Measurements from ENCODE around the gene ASPA. TPM values are rescaled to one million over a fixed set of nuclear protein-coding genes. Genes with fewer than 3 reads are reported as not detected.
"Not testable (repeated sequence)": the region's sequence is repeated elsewhere in the genome, so short reads cannot be mapped to it uniquely, and the experiment has no call there.

The ASPA gene
- total and polyA plus RNA-seq, 7 donors, result 0.69 to 8.0 (median 1.2) TPM

GRCh38 chr17:3447625-3448024 lies 28.2 kb upstream of the ASPA start:
- DNase-seq, result no peak
- 57 to 66% methylated on average over 2 of the region's 2 CpGs for WGBS, 2 donors
- intact Hi-C loops (cut with DNase I), result no loop called here

DNA sequence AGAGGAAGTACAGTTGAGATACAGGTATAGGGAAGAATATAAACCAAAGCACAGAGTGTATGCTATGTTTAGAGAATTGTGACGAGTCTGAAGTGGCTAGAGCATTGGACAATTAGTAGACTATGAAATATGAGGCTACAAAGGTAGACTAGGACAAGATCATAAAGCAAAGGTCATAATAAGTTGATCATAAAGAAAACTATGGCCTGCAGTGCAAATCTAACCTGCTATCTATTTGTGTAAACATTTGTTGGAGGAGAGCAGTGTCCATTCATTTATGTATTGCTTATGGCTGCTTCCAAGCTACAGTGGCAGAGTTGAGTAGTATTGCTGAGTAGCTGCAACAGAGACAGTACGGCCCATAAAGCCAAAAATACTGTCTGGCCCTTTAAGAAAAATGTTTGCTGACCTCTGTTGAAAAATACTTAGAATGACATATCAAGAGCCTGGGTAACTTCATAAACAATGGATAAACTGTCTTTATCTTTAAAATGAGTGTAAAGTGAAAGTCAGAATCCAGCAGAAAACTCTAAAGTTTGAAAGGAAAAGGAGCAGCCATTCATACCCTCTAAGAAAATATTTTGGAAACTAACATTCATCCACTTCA lies 27.6 kb upstream of the ASPA start:
- intact Hi-C loops (cut with DNase I), result no loop called here
- WGBS, 2 donors, result 8 to 36% methylated on average over 2 of the region's 2 CpGs
- H3K27ac ChIP-seq, result no peak overlapping the region
- H3K4me3 ChIP-seq, result no peak overlapping the region
- H3K9me3 ChIP-seq, result no peaks in the 10 kb centered on the region
- H3K36me3 ChIP-seq, result no peaks in the 10 kb centered on the region
- TF ChIP-seq, protein P1, sequence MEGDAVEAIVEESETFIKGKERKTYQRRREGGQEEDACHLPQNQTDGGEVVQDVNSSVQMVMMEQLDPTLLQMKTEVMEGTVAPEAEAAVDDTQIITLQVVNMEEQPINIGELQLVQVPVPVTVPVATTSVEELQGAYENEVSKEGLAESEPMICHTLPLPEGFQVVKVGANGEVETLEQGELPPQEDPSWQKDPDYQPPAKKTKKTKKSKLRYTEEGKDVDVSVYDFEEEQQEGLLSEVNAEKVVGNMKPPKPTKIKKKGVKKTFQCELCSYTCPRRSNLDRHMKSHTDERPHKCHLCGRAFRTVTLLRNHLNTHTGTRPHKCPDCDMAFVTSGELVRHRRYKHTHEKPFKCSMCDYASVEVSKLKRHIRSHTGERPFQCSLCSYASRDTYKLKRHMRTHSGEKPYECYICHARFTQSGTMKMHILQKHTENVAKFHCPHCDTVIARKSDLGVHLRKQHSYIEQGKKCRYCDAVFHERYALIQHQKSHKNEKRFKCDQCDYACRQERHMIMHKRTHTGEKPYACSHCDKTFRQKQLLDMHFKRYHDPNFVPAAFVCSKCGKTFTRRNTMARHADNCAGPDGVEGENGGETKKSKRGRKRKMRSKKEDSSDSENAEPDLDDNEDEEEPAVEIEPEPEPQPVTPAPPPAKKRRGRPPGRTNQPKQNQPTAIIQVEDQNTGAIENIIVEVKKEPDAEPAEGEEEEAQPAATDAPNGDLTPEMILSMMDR (IDR thresholded peaks at IDR 0.05), result no peak
- TF ChIP-seq POLR2A (IDR thresholded peaks at IDR 0.05) (no peak), EP300 (IDR thresholded peaks at IDR 0.05) (no peak), POLR2AphosphoS5 (IDR thresholded peaks at IDR 0.05) (no peak)
- H3K27me3 ChIP-seq, result no peaks in the 10 kb centered on the region
- no peaks in the 10 kb centered on the region for H3K4me1 ChIP-seq
- no peak for DNase-seq

More at GRCh38 chr17:3447625-3448024, 28.2 kb upstream of the ASPA start:
- H3K4me1 ChIP-seq, result no peaks in the 10 kb centered on the region
- H3K27ac ChIP-seq, result no peak overlapping the region
- no peak for TF ChIP-seq POLR2A (IDR thresholded peaks at IDR 0.05)
- TF ChIP-seq POLR2AphosphoS5 (IDR thresholded peaks at IDR 0.05), result no peak
- TF ChIP-seq, protein P1 (IDR thresholded peaks at IDR 0.05), result no peak
- no peak for TF ChIP-seq EP300 (IDR thresholded peaks at IDR 0.05)
- H3K9me3 ChIP-seq, result no peaks in the 10 kb centered on the region
- H3K36me3 ChIP-seq, result no peaks in the 10 kb centered on the region
- H3K4me3 ChIP-seq, result no peak overlapping the region
- H3K27me3 ChIP-seq, result no peaks in the 10 kb centered on the region

DNA sequence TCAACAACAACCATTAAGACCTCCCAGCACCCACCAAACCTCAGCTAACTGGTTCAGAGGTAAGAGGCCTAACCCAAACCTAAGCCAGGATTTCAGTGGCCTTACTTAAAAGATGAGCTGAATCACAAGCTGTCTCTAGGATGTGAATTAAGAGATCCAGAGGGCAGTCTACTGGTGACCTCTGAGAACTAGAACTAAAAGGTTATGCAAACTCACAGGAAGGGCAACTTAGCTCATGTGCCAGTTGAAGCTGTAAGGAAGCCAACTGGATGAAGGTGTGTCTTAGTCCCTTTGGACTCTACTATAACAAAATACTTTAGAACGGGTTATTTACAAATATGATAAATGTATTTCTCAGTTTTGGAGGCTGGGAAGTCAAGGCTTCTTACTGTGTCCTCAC lies 9.4 kb upstream of the ASPA start:
- H3K4me3 ChIP-seq; H3K27me3 ChIP-seq; H3K4me1 ChIP-seq; DNase-seq; H3K36me3 ChIP-seq; intact Hi-C loops (cut with DNase I); H3K27ac ChIP-seq; H3K9me3 ChIP-seq: not testable (repeated sequence)
- WGBS, 2 donors, result 29 to 74% methylated on average over 1 of the region's 1 CpG

GRCh38 chr17:3469529-3469928 lies 6.3 kb upstream of the ASPA start:
- H3K36me3 ChIP-seq, result no peaks in the 10 kb centered on the region
- WGBS, 2 donors, result 17 to 61% methylated on average over 5 of the region's 5 CpGs
- H3K9me3 ChIP-seq, result no peaks in the 10 kb centered on the region
- H3K4me3 ChIP-seq, result no peak overlapping the region
- H3K27me3 ChIP-seq, result no peaks in the 10 kb centered on the region
- DNase-seq, result no peak
- no peak overlapping the region for H3K27ac ChIP-seq
- TF ChIP-seq POLR2AphosphoS5 (IDR thresholded peaks at IDR 0.05) (no peak), EP300 (IDR thresholded peaks at IDR 0.05) (no peak), POLR2A (IDR thresholded peaks at IDR 0.05) (no peak)
- TF ChIP-seq, protein P1 (IDR thresholded peaks at IDR 0.05), result no peak
- H3K4me1 ChIP-seq, result no peaks in the 10 kb centered on the region
- intact Hi-C loops (cut with DNase I), result no loop called here

DNA sequence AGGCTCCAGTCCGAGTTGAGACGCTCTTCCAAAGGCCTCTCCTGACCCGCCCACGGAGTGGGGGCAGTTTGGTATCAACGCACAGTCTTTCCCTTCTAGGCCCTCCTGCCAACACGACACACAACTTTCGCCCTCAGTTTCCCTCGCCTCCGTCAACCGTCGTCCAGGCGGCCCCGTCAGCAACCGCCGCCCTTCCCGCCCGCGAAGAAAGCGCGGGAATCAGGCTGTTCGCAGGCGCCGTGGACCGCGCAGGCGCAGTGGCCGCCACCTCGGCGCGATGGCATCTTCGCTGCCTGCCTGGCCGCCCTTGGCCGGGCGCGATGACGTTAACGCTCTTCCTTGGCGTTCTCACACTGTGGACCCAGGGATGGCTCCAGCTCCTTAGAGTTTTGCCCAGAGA lies 4.2 kb upstream of the ASPA start, which contains the start of gene SPATA22:
Gene SPATA22 (minus strand): TSS at position 221 of the 400 bp plus-strand sequence. CDS start 2,494 bp downstream, outside the sequence.
- WGBS, 2 donors, result 93 to 97% methylated on average over 38 of the region's 38 CpGs
- TF ChIP-seq EP300 (IDR thresholded peaks at IDR 0.05), result no peak
- Histone ChIP-seq H3K4me3 (no peak within 1 kb of the TSS), H3K9me3 (no peaks in the 10 kb centered on the region), H3K27me3 (no peaks in the 10 kb centered on the region), H3K4me1 (no peaks in the 10 kb centered on the region), H3K36me3 (no peaks in the 10 kb centered on the region), H3K27ac (no peak within 1 kb of the TSS)
- DNase-seq, result no peak
- intact Hi-C loops (cut with DNase I), result loop anchor here (10.0 kb wide), 1 partner anchor 63 kb away; no protein-coding TSS in a partner anchor

DNA sequence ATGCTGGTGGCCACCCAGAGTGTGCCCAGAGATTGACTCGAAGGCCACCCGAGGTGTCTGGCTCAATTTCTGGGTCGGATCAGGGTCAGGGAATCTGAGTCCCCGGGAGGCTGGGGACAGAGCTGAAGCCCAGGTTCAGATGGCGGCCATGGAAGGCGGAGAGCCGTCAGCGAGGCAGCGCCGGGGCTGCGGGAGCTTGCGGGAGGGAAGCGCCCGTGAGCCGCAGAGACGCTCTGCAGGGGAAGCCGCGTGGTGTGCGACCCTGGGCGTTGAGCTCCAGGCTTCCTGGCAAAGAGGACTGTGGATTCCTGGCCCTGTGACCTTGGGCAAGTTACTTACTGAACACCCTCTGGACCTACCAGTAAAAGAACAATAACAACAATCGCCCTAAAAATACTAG lies 3.7 kb upstream of the ASPA start:
- H3K9me3 ChIP-seq, result no peaks in the 10 kb centered on the region
- WGBS, 2 donors, result 94 to 97% methylated on average over 21 of the region's 21 CpGs
- no peak for DNase-seq
- TF ChIP-seq POLR2AphosphoS5 (IDR thresholded peaks at IDR 0.05), result no peak
- TF ChIP-seq, protein P1 (IDR thresholded peaks at IDR 0.05), result no peak
- TF ChIP-seq POLR2A (IDR thresholded peaks at IDR 0.05), result no peak
- TF ChIP-seq EP300 (IDR thresholded peaks at IDR 0.05), result no peak
- H3K36me3 ChIP-seq, result no peaks in the 10 kb centered on the region
- H3K27ac ChIP-seq, result no peak overlapping the region
- H3K27me3 ChIP-seq, result no peaks in the 10 kb centered on the region
- intact Hi-C loops (cut with DNase I), result loop anchor here (10.0 kb wide), 1 partner anchor 63 kb away; no protein-coding TSS in a partner anchor
- no peak overlapping the region for H3K4me3 ChIP-seq
- no peaks in the 10 kb centered on the region for H3K4me1 ChIP-seq

All from sigmoid colon (tissue), 7 donors.